Testis (tissue), 3 donors: Measurements from ENCODE around the gene TBCD. TPM values are rescaled to one million over a fixed set of nuclear protein-coding genes. Genes with fewer than 3 reads are reported as not detected.

ENCODE experiments used
- DNase-seq: peaks from one replicate; pipeline ENCODE4 v3.0.0-alpha.2; 2019
- H3K27ac ChIP-seq, 2 donors: fragments of 200-600 bp; sonication (generic); one replicate each; pipeline ENCODE4 v1.5.1; 2019
- H3K27me3 ChIP-seq: fragments of 200-600 bp; sonication (generic); one replicate; pipeline ENCODE4 v1.5.1; 2019
- H3K36me3 ChIP-seq: fragments of 200-600 bp; sonication (generic); one replicate; pipeline ENCODE4 v1.5.1; 2017; ENCODE audit warnings: low read depth; ENCODE audit errors: missing control alignments
- H3K4me1 ChIP-seq: fragments of 200-600 bp; sonication (generic); one replicate; pipeline ENCODE4 v1.5.1; 2019
- H3K4me3 ChIP-seq, 2 donors: fragments of 200-600 bp; sonication (generic); one replicate each; pipeline ENCODE4 v1.5.1; 2017 to 2019
- H3K9me3 ChIP-seq: fragments of 200-600 bp; sonication (generic); one replicate; pipeline ENCODE4 v1.5.1; 2017
- CTCF ChIP-seq, 3 experiments: fragments of 450-650 bp in 2 of 3; fragments of 200-600 bp in 1 of 3; sonication (generic) in 1 of 3; IDR thresholded peaks; one replicate each; pipeline ENCODE4 v1.5.1; 2016 to 2019; ENCODE audit warnings: antibody characterized with exemption in 3 of 3, mild to moderate bottlenecking in 2 of 3, moderate library complexity in 1 of 3
- POLR2A ChIP-seq: fragments of 450-650 bp; IDR thresholded peaks from one replicate; pipeline ENCODE4 v1.6.1; 2017; ENCODE audit warnings: antibody characterized with exemption, mild to moderate bottlenecking, moderate library complexity
- WGBS, 2 donors: methylation state at CpG; one replicate each; pipeline ENCODE4 v1.1.5; 2018; 5-methylcytosine and 5-hydroxymethylcytosine counted together
- intact Hi-C: fragments of 100-400 bp; cut with DNase I; formaldehyde crosslinking; loops from one replicate; pipeline ENCODE4 v1.15.1; 2023; ENCODE audit warnings: low total_unique reads
- polyA plus RNA-seq: library from polyadenylated mRNA; stranded (reverse); fragments of 350-450 nt; fragmentation: Illumina TruSeq; extraction: RNeasy Lipid Tissue Mini Kit (QIAGEN cat#74804); gene quantifications from one replicate; pipeline ENCODE4 v1.2.3, GENCODE V29; 2014; ENCODE audit warnings: low read depth, low replicate concordance; ENCODE audit not compliant: insufficient read depth
- total RNA-seq, 2 donors: library from RNA; depleted of rRNA; stranded (reverse); fragments of >200 nt; gene quantifications; one replicate each; pipeline ENCODE4 v1.2.3, GENCODE V29; 2016

Gene TBCD
- total and polyA plus RNA-seq, 3 donors from 2014 or later: 81.2 to 128 (median 115) TPM

DNA sequence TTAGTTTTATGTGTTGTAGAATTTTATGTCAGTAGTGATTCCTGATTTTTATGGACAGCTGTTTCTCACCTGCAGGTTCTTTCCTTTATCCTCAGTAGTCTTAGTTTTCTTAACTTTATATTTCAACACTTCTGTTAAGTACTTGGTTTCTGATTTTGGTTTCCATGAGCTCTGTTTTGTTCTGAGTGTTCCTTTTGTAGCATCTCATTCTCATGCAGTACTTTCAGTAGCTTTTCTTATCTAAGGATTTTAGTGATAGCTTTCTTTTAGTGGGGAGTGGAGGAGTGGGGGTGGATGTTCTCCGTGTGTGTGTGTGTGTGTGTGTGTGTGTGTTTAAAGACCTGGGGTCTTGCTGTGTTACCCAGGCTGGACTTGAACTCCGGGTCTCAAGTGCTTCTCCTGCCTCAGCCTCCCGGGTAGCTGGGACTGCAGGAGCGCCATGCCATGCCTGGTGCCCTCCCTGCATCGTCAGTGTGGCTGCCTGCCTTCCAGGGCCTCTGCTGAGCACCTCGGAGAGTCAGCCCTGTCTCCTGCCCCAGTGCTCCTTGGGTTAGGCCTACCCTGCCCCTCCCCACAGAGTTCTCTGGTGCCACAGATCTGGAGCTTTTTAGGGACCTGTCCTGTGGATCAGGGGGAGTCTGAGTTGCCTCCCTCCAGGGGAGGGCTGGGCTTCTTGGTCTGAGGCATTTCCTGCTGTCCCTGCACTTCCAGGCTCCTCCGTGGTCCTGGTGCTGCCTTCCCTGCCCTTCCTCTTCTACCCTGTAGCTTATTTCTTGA is 92.2 kb downstream of the TBCD start:
- Histone ChIP-seq H3K4me3 (no peak overlapping the region), H3K27me3 (no peaks in the 10 kb centered on the region), H3K4me1 (peaks cover 7% of the 10 kb centered on the region), H3K36me3 (no peaks in the 10 kb centered on the region), H3K9me3 (no peaks in the 10 kb centered on the region), H3K27ac (peak overlapping the region; percentile 45 to 50)
- DNase-seq: no peak
- intact Hi-C loops: no loop called here
- no peak for TF ChIP-seq CTCF (IDR thresholded peaks at IDR 0.05)
- no peak for TF ChIP-seq POLR2A
- WGBS, 2 donors: 64 to 74% methylated on average over 2 to 7 of the region's 7 CpGs

DNA sequence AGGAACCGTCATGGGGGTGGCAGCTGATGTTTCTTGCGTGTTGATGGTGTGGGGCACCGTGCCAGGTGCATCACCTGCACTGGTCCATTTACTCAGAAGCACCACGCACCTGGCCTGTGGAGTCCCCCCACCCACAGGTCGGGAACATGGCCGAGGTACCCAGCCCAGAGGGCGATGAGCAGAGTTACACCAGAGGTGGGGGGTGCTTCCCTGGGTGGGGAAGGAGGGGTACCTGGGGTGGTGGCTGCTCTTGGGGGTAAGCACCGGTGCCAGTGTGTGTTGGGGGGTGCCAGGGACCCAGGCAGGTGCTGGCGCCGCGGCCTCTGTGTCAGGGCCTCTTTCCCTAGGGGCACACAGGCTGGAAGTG is 92.9 kb downstream of the TBCD start:
- Histone ChIP-seq H3K9me3 (no peaks in the 10 kb centered on the region), H3K4me3 (no peak overlapping the region), H3K27ac (peak overlapping the region in 1 of 2 donors; percentile 3), H3K4me1 (peaks cover 7% of the 10 kb centered on the region), H3K27me3 (no peaks in the 10 kb centered on the region), H3K36me3 (no peaks in the 10 kb centered on the region)
- DNase-seq: no peak
- 76 to 83% methylated on average over 8 to 11 of the region's 11 CpGs for WGBS, 2 donors
- no peak for TF ChIP-seq POLR2A
- TF ChIP-seq CTCF (IDR thresholded peaks at IDR 0.05): no peak
- intact Hi-C loops: no loop called here

GRCh38 chr17:82845163-82845807 is 93.4 kb downstream of the TBCD start:
- 72 to 79% methylated on average over 24 of the region's 24 CpGs for WGBS, 2 donors
- H3K4me1 ChIP-seq: peaks cover 7% of the 10 kb centered on the region
- no peaks in the 10 kb centered on the region for H3K9me3 ChIP-seq
- H3K36me3 ChIP-seq: no peaks in the 10 kb centered on the region
- no peaks in the 10 kb centered on the region for H3K27me3 ChIP-seq
- H3K4me3 ChIP-seq: no peak overlapping the region
- TF ChIP-seq POLR2A (no peak), CTCF (IDR thresholded peaks at IDR 0.05) (no peak)
- intact Hi-C loops: no loop called here
- H3K27ac ChIP-seq: no peak overlapping the region
- no peak for DNase-seq

GRCh38 chr17:82846061-82846691 is 94.3 kb downstream of the TBCD start:
- Histone ChIP-seq H3K36me3 (no peaks in the 10 kb centered on the region), H3K4me3 (no peak overlapping the region), H3K9me3 (no peaks in the 10 kb centered on the region), H3K27ac (no peak overlapping the region), H3K27me3 (no peaks in the 10 kb centered on the region), H3K4me1 (peaks cover 7% of the 10 kb centered on the region)
- intact Hi-C loops: no loop called here
- TF ChIP-seq POLR2A (no peak), CTCF (IDR thresholded peaks at IDR 0.05) (no peak)
- no peak for DNase-seq
- WGBS, 2 donors: 74 to 78% methylated on average over 23 to 25 of the region's 25 CpGs
